Mucosa of stomach (tissue), 1 donor: Measurements from ENCODE around the gene KRT83.

Experiments used
- H3K27me3 ChIP-seq: one replicate; pipeline ENCODE4 v1.7.0; 2013; ENCODE audit warnings: mild to moderate bottlenecking, low read length; ENCODE audit not compliant: control insufficient read depth, insufficient read depth
- H3K36me3 ChIP-seq: one replicate; pipeline ENCODE4 v1.7.0; 2013; ENCODE audit warnings: low read length; ENCODE audit not compliant: control insufficient read depth, insufficient read depth
- H3K4me1 ChIP-seq: one replicate; pipeline ENCODE4 v1.7.0; 2013; ENCODE audit warnings: mild to moderate bottlenecking, low read length; ENCODE audit not compliant: control insufficient read depth, insufficient read depth
- H3K4me3 ChIP-seq: one replicate; pipeline ENCODE4 v1.7.0; 2013; ENCODE audit warnings: low read length
- H3K9ac ChIP-seq: one replicate; pipeline ENCODE4 v1.7.0; 2013; ENCODE audit warnings: mild to moderate bottlenecking, low read length, moderate library complexity
- H3K9me3 ChIP-seq: one replicate; pipeline ENCODE4 v1.7.0; 2013; ENCODE audit warnings: mild to moderate bottlenecking, low read length, moderate library complexity; ENCODE audit not compliant: control insufficient read depth
- donor health status: Pancreatic carcinoma.

Gene KRT83

GRCh38 chr12:52271158-52271557, 50.0 kb downstream of the KRT83 start:
- H3K27me3 ChIP-seq = no peaks in the 10 kb centered on the region
- no peak overlapping the region for H3K4me3 ChIP-seq
- no peak overlapping the region for H3K9ac ChIP-seq
- no peaks in the 10 kb centered on the region for H3K4me1 ChIP-seq
- no peaks in the 10 kb centered on the region for H3K9me3 ChIP-seq
- H3K36me3 ChIP-seq = no peaks in the 10 kb centered on the region

GRCh38 chr12:52270541-52271070, 50.6 kb downstream of the KRT83 start:
- H3K9ac ChIP-seq = no peak overlapping the region
- H3K27me3 ChIP-seq = no peaks in the 10 kb centered on the region
- H3K4me1 ChIP-seq = no peaks in the 10 kb centered on the region
- H3K36me3 ChIP-seq = no peaks in the 10 kb centered on the region
- H3K4me3 ChIP-seq = no peak overlapping the region
- no peaks in the 10 kb centered on the region for H3K9me3 ChIP-seq

- Histone ChIP-seq H3K9me3 (no peaks in the 10 kb centered on the region), H3K36me3 (no peaks in the 10 kb centered on the region), H3K4me1 (no peaks in the 10 kb centered on the region), H3K27me3 (no peaks in the 10 kb centered on the region), H3K9ac (no peak overlapping the region), H3K4me3 (no peak overlapping the region)
Observed at GRCh38 chr12:52268212-52268611, 53.0 kb downstream of the KRT83 start.

GRCh38 chr12:52267699-52268098, 53.5 kb downstream of the KRT83 start:
- Histone ChIP-seq H3K36me3 (no peaks in the 10 kb centered on the region), H3K27me3 (no peaks in the 10 kb centered on the region), H3K4me1 (no peaks in the 10 kb centered on the region), H3K9ac (no peak overlapping the region), H3K9me3 (no peaks in the 10 kb centered on the region), H3K4me3 (no peak overlapping the region)

GRCh38 chr12:52267266-52267665, 53.9 kb downstream of the KRT83 start:
- Histone ChIP-seq H3K27me3 (no peaks in the 10 kb centered on the region), H3K4me1 (no peaks in the 10 kb centered on the region), H3K9ac (no peak overlapping the region), H3K4me3 (no peak overlapping the region), H3K9me3 (no peaks in the 10 kb centered on the region), H3K36me3 (no peaks in the 10 kb centered on the region)

GRCh38 chr12:52266514-52266913, 54.7 kb downstream of the KRT83 start:
- Histone ChIP-seq H3K4me1 (no peaks in the 10 kb centered on the region), H3K27me3 (no peaks in the 10 kb centered on the region), H3K36me3 (no peaks in the 10 kb centered on the region), H3K9me3 (no peaks in the 10 kb centered on the region), H3K4me3 (no peak overlapping the region), H3K9ac (no peak overlapping the region)

GRCh38 chr12:52264435-52264825, 56.8 kb downstream of the KRT83 start:
- no peak overlapping the region for H3K4me3 ChIP-seq
- H3K36me3 ChIP-seq = no peaks in the 10 kb centered on the region
- no peaks in the 10 kb centered on the region for H3K9me3 ChIP-seq
- peaks cover 2% of the 10 kb centered on the region for H3K27me3 ChIP-seq
- H3K9ac ChIP-seq = no peak overlapping the region
- H3K4me1 ChIP-seq = no peaks in the 10 kb centered on the region
